GM21526 (cell line): ENCODE measurements around the gene PLA2G2D.

Experiments
- ATAC-seq: cut with Tn5 transposase; IDR thresholded peaks from one replicate; pipeline ENCODE4 v1.9.1; 2021; ENCODE audit warnings: moderate library complexity; ENCODE audit not compliant: unreplicated experiment, low FRiP score

PLA2G2D gene

DNA sequence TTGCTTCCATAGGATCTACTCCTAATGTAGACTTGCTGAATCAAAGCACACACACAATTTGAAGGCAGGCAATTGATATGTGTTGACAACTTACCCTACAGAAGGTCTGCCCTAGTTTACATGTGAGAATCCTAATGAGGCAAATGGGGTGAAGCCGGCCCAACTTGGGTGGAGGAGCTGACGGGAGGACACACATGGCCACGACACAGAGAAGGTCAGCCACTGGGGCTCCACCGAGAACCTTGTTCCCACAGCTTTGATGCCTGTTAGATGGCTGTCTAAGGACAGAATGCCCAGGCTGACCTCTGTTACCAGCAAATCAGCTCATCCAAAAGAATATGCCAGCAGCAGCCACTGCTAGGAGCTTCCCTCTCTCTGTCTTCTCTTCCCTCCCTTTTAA, 1.5 kb upstream of the PLA2G2D start:
- no peak for ATAC-seq

DNA sequence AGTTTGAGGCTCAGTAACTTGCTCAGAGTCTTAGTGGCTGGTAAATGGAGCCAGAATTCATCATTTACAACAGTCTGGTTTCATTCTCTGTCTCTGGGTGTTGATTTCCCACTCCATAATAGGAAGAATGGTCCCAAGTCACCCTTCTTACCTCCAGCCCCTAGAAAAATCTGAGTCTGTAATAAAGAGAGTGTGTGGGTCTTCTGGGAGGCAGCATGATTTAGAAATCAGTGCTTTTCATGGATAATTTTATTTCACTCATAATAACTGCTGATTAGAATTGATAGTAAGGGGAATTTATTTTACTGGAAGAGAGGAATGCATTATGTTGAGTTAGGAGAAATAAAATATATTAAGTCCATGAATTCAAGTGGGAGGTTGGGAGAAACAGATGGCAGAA, 2.1 kb downstream of the PLA2G2D start:
- ATAC-seq = no peak

DNA sequence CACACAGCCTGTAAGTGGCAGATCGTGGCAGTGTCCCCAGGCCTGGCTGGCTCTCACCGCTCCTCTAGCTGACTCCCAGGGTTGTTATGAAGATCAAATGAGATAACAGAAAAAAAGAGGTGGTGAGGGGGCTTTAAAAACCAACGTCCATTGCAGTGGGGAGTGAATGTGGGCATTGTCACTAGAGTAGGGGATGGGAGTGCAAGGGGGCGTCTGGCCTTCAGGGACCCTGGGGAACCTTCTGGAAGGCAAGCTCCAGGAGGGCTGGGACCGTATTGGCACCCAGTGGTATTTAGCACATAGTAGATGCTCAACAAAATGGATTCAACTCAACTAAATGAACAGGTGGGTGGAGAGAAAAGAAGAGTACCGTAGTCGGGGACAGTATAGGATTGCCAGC, 3.4 kb downstream of the PLA2G2D start:
- ATAC-seq = no peak

DNA sequence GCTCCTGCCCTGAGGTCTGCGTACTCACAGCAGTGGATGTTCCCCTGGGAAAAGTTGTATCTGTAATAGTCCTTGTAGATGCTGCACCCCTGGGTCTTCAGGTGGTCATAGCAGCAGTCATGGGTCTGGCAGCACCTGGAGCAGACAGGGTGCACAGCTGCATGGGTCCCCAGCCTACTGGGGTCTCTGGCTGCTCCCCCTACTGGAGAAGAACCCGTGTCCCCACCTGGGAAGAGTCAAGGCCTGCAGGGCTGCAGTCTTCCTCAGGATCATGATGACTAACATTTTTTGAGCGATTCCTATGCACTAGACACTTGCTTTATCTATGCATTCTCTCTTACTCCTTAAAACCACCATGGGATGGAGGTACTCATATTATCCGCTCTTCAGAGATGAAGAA, 3.9 kb downstream of the PLA2G2D start:
- ATAC-seq = no peak

DNA sequence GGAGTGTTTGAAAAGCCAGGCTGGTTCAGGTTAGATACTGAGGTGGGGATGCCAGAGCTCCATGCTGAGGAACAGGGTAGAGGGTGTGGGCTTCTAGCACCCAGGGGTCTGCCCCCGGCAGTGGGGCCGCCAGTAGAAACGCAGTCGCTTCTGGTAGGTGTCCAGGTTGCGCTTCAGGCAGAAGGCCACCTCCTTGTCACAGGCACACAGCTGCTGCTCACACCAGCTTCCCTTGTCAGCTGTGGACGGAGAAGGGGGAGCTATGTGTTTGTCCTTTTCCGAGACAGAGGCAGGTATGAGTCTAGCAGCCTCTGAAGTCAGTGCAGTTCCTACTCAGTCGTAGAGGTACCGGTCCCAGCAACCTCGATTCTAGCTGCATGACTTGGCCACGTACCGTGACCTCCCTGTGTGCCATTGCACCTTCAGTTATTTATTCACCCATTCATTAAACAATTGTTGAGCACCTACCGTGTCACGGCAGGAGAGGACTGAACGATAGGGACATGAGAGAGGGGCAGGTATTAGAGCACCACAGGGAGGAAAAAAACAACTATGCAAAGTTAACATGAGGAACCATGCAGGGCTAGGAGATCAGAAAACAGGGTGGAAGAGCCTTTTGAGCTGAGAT, 5.2 kb downstream of the PLA2G2D start:
- no peak for ATAC-seq

DNA sequence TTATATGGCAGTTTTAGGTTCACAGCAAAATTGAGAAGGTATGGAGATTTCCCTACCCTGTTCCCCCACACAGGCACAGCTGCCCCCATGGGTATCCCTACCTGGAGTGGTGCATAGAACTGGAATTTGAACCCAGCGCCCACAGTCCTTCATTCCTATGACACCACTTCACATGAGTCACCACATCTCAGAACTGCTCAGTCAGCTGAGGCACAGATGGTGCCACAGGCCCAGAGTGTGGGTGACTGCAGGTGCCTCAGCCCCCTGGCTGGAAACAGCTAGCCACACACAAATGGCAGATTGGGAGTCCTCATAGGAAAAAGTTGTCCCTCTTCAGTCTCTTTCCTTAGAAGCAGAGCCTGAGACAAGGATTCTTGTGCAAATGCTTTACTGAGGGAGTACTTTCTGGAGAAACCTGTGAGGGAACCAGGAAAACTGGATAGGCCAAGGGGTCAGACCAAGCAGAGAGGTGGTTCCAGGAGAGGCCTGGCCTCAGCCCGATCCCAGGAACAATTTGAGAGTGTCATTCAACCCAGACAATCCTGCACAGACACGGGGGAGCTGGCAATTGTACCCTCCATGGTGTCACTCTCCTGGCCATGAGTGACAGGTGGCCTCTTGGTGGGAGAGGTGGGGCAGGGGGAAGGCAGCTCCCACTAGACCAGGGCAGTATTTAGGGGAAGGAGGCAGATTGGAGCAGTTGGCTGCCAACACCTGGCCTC, 6.9 kb downstream of the PLA2G2D start:
- ATAC-seq = no peak

DNA sequence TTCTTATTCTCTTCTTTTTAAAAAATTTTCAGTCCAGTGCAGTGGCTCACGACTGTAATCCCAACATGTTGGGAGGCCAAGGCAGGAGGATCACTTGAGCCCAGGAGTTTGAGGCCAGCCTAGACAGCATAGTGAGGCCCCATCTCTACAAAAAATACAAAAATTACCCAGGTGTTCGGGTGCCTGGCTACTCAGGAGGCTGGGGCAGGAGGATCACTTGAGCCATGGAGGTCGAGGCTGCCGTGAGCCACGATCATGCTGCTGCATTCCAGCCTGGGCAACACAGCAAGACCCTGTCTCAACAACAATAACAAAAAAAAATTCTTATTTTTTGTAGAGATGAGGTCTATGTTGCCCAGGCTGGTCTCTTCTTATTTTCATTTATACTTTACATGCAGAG, 7.9 kb downstream of the PLA2G2D start:
- no peak for ATAC-seq

DNA sequence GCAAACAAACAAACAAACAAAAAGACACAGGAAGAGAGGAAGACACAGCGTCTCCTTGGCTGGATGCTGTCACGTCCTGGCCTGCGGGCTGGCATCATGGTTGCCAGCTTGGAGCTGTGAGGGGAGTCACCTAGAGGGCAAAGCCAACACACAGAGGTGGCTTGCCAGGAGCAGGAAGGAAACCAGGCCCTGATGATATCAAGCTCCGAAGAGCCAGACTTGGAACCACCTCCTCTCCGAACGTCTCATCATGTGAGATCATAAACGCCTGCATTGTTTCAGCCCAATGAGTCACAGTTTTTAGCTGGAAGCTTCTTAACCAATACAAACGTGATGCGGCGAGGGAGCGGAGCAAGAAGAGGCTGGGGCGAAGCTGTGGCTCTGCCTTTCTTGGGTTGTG, 8.7 kb downstream of the PLA2G2D start:
- no peak for ATAC-seq

DNA sequence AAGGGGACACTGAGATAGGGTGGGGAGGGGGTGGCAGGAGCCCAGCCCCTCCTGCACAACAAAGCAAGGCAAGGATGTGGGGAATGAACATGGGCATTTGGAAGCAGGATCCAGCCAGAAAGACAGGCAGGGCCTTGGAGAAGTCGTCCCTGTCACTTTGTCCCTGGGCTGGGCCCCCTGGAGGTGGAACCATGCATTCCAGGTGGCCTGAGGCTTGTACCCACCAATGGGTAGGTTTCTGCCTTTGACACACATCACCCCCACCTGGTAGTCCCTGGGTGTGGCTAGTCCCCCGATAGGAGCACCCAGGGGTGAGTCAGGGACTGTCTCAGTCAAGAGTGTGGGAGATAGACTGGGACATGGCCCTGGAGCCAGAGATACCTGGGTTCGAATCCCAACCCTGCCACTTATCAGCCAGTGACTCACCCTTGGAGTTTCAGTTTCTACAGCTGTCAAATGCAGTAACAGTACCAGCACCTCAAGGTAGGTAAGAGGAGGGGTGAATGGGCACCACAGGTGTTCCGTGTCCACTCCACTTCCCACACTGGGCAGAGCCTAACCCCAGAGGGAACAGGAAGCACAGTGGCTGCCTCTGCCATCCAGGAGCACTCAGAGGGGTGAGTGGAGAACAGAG, 10.0 kb downstream of the PLA2G2D start:
- ATAC-seq = no peak

DNA sequence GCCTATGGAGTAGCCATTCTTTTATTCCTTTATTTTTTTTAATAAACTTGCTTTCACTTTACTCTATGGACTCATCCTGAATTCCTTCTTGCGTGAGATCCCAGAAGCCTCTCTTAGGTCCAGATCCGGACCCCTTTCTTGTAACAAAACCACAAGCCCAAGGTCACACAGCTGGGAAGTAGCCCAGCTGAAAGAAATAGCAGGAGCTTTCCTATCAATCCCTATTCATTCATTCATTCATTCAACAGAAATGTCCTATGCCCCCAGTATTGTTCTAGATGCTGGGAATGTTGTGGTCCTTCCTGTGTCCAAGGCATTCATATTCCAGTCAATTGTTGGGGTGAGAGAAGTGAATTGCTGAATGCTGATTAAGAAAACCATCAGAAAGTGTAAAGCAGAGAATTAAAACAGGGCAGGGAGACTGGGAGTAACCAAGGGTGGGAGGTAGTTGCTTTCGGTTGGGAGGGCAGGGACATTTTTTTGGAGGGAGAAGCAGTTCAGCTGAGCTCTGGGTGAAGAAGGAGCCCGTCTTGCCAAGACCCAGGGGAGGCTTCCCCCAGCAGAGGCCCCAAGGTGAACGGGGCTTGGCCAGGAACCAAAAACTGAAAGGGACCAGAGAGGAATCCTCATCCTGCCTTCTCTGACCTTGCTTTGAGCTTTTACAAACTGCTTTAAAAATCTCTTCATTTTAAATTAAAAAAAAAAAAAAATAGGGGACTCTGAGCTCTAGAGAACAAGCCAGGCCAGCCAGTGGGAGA, 10.8 kb downstream of the PLA2G2D start:
- no peak for ATAC-seq

DNA sequence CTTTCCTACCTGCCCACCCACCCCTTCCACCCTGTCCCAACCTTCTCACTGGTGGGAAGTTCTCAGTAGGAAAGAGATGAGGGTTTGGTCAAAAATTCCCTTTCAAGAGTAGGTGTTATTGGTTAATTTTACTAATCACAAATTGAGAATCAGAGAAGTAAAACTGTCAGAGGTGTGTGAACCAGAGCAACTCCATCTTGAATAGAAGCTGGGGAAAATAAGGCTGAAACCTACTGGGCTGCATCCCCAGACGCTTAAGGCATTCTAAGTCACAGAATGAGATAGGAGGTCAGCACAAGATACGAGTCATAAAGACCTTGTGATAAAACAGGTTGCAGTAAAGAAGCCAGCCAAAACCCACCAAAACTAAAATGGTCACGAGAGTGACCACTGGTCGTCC, 11.5 kb downstream of the PLA2G2D start:
- no peak for ATAC-seq

DNA sequence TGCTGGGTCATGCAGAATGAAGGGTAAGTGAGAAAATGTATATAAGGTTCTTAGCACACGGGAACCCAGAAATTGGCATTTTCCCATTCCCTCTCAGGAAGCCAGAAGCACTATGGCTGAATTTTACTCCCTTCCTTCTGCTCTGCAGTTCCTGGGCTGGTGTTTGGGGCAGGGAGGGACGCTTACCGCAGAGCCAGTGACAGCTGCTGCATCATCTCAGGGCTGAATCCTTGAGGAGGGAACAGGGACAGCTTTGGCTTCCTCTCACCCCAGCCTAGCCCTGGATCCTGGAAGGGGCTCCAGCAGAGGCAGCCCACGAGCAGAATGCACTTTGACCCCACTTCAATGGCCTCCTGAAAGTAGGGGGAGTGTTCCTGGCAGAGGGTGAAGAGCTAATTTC, 12.0 kb downstream of the PLA2G2D start:
- ATAC-seq = no peak

DNA sequence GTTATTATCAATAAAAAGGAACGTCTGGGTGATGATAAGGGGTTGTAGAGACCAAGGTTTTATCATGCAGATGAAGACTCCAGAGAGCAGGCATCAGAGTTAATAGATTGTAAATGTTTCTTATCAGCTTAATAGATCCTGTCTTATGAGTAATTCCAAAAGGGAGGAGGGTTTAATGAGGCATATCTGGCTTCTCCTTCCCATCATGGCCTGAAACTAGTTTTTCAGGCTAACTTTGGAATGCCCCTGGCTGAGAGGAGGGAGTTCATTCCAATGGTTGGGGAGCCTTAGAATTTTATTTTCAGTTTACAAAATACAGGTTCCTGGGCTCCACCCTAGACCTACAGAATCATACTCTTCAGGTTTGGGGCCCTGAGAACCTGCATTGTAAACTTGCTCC, 13.5 kb downstream of the PLA2G2D start:
- no peak for ATAC-seq

DNA sequence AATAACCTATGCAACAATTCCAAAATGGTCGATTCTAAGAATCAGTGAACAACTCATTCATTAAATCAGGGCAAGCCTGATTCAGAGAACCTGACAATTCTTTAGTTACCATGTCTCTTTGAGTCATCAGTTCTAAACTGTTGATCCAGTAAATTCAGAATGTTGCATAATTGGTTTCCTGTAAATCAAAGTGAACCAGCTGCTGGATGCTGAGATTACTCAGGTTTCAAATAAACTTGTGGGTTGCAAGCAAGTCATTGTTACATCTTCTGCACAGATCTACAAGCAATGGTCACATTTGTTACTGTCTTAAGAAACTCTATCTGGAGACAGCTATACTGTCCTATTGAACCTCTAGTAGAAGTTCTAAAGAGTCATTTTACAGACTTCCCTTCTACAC, 16.5 kb downstream of the PLA2G2D start:
- no peak for ATAC-seq

DNA sequence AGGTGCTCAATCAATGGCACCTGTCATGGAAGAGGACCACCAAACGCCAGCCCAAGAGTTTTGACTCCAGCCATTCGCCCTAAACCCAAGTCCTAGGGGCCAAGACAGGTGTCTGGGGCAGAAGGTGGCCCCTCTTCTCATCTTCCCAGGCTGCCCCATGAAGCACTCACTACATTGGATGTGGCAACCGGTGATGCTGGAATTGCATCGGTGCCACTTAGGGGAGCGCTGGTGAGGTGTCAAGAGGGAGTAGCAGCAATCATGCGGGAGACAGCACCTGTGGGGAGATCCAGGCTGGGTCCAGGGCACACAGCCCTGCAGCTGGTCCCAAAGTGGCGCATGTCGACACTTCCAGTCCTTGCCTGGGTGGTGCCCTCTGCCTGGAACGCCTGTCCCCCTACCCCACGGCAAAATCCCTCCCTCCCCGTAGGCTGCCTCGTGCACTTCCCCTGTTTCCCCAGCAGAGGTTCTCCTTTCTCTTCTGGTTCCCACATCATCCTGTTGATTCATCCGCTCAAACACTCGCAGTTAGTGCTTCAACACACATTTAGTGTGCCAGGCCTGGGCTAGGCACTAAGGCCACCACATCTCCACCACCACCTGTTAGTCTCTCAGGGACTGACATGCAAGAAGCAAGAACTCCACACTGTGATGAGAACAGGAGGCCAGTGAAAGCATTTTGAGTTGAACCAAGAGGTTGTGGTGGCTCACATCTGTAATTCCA, 18.5 kb downstream of the PLA2G2D start:
- no peak for ATAC-seq

DNA sequence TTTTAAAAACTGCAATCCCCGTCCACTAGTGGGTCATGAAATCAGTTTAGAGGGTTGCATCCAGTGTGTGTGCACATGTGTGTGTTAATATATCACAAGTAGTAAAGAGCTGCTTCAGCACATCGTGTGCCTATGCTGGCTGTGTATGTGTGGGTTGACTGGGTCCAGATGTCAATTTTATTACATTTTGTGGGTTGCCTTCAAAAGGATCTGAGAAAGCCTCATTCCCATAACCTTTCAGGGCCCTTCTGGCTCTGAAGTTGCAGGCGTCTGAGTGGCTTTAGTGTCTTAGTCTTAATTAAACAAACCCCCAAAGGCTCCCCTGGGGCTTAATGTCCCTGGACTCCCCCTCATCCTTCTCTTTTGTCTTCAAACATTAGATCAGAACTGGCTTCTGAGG, 19.8 kb downstream of the PLA2G2D start:
- ATAC-seq = no peak

DNA sequence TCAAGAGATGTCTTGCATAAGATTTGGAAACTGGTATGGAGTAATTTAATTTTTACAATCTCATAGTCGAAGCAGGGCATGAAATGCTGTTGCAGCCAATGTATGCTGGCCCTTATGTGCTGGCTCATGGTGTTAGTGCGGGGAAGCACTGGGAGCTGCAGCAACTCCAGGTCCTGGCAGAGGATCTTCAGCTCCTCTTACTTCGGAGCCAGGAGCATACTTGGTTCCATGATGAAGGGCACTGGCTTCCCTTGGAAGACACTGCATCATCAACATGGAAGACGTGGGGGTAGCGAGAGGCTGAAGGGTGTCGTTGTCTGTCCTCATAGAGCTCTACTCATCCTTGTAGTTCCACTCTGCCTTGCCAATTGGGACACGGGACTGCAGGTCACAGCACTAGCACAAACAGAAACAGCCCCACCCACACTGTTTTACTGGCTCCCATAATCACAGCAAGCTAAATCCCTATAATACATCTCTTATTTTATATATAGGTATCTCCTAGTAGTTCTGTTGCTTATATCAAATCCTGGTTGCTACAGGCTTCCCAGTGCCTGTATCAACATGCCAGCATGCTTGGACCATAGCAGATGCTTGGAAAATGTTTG, 22.4 kb downstream of the PLA2G2D start:
- ATAC-seq = no peak

DNA sequence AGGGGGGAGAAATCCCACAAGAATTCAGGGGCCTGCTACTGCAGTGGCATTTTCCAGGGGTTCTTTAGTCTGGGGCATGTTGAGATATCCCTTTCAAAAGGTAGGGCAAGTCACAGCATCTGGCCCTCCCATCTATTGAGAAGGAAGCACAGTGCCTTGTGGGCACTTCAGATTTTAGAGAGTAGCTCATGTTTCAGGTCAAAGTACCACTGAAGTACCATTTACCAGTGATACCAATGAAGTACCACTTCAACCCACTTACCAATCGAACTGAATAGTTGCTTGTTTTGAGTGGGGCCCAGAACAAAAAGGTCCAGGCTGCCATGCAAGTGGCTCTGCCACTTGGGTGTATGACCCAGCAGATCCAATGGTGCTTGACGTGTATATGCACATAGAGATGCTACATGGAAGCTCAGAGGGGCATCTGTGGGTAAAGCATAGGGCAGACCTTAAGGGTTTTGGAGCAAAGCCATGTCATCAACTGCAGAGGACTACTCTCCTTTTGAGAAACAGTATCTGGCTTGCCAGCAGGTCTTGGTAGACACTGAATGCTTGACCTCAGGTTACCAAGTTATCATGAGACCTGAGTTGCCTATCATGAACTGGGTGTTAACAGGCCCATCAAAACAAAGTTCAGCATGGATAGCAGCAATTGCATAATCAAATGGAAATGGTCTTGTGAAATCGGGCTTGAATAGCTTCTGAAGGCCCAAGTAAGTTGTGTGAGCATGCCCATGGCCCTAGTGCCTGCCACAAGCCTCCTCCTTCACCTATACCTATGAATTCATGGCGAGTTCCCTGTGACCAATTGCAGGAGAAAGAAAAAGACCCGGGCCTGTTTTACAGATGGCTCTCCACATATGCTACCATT, 23.5 kb downstream of the PLA2G2D start:
- ATAC-seq = no peak

DNA sequence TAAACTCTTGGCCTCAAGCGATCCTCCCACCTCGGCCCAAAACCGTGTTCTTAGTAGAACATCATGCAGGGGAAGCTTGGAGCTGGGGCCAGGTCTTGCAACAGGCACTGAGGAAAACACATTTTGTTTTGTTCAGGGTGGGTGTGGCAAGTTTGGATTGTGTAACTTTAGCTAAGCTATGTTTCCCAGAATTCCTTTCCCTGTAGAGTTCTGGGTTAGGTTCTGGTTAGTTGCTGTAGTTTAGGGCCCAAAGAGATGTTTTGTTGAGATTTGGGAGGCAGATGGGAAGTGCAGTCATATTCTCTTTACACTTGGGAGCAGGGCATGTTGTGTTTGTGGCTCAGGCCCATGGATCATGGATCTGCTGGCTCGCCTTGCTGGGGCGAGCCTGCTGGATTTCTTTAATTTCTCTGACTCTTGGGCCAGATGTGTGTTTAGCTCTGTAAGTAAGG, 25.4 kb downstream of the PLA2G2D start:
- no peak for ATAC-seq
